SK-N-SH treated with all-trans-retinoic acid at 6 μM for 48 hours (cell line): ENCODE measurements around the gene RGS7BP.
"Not testable (repeated sequence)": the region's sequence is repeated elsewhere in the genome, so short reads cannot be mapped to it uniquely, and the experiment has no call there.

Source experiments
- TF ChIP-seq, protein P1 (sequence below): fragments of 250-450 bp; sonication (Bioruptor Pico); IDR thresholded peaks from 2 replicates; pipeline ENCODE4 v1.8.0; 2020; ENCODE audit warnings: mild to moderate bottlenecking, moderate library complexity, borderline replicate concordance
- TF ChIP-seq, protein P2 (sequence below): fragments of 250-450 bp; sonication (Bioruptor Pico); IDR thresholded peaks from 2 replicates; pipeline ENCODE4 v1.8.0; 2021; ENCODE audit warnings: low read depth, mild to moderate bottlenecking, moderate library complexity, borderline replicate concordance

DNA sequence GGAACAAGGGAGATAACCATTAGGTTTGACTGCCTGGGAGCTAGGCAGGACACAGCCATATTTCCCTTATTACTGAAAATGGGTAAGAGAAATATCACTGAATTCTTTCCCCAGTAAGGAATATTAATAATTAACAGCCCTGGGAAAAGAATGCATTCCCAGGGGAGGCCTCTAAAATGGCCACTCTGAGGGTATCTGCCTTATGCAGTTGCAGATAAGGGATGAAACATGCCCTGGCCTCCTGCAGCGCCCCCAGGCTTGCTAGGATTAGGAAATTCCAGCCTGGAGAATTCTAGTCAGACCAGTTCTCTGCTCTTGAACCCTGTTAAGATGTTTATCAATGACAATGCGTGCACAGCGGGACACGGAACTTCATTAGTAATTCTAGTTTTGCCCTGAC is 52.8 kb downstream of the RGS7BP start:
- TF ChIP-seq, protein P1, sequence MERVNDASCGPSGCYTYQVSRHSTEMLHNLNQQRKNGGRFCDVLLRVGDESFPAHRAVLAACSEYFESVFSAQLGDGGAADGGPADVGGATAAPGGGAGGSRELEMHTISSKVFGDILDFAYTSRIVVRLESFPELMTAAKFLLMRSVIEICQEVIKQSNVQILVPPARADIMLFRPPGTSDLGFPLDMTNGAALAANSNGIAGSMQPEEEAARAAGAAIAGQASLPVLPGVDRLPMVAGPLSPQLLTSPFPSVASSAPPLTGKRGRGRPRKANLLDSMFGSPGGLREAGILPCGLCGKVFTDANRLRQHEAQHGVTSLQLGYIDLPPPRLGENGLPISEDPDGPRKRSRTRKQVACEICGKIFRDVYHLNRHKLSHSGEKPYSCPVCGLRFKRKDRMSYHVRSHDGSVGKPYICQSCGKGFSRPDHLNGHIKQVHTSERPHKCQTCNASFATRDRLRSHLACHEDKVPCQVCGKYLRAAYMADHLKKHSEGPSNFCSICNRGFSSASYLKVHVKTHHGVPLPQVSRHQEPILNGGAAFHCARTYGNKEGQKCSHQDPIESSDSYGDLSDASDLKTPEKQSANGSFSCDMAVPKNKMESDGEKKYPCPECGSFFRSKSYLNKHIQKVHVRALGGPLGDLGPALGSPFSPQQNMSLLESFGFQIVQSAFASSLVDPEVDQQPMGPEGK = not testable (repeated sequence)
- TF ChIP-seq, protein P2, sequence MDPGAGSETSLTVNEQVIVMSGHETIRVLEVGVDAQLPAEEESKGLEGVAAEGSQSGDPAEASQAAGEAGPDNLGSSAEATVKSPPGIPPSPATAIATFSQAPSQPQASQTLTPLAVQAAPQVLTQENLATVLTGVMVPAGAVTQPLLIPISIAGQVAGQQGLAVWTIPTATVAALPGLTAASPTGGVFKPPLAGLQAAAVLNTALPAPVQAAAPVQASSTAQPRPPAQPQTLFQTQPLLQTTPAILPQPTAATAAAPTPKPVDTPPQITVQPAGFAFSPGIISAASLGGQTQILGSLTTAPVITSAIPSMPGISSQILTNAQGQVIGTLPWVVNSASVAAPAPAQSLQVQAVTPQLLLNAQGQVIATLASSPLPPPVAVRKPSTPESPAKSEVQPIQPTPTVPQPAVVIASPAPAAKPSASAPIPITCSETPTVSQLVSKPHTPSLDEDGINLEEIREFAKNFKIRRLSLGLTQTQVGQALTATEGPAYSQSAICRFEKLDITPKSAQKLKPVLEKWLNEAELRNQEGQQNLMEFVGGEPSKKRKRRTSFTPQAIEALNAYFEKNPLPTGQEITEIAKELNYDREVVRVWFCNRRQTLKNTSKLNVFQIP (CRISPR knock-in tag) = not testable (repeated sequence)
